Stimulated activated CD8-positive, alpha-beta memory T cell treated with anti-CD3 and anti-CD28 coated beads, Interleukin-7, amount 100 ng/mL, for 24 hours (primary cell): ENCODE results near the gene RAD51B.

Experiments
- DNase-seq: peaks from one replicate; pipeline ENCODE4 v3.0.0-alpha.2; 2020; ENCODE audit warnings: low read depth

RAD51B gene

GRCh38 chr14:67900231-67900630 lies 80.7 kb downstream of the RAD51B start:
- DNase-seq, result no peak

GRCh38 chr14:67908052-67908754 lies 88.6 kb downstream of the RAD51B start:
- DNase-seq, result no peak

- no peak for DNase-seq
Observed at GRCh38 chr14:67911562-67911961, 92.0 kb downstream of the RAD51B start.

DNA sequence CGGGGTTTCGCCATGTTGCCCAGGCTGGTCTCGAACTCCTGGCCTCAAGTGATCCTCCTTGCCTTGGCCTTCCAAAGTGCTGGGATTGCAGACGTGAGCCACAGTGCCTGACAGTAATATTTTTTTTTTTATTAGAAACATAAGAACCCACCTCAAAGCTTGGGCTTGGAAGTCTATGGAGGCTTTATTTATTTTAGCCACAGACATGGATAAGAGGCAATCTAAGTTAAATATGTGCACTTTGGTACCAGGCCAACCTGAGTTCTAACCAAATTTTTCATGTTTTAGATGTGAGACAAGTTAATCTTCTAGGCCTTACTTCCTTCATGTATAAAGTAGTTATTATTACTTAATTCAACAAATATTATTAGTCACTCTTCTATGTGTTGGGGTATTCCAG lies 96.9 kb downstream of the RAD51B start:
- no peak for DNase-seq

GRCh38 chr14:67917006-67917405 lies 97.4 kb downstream of the RAD51B start:
- no peak for DNase-seq

DNA sequence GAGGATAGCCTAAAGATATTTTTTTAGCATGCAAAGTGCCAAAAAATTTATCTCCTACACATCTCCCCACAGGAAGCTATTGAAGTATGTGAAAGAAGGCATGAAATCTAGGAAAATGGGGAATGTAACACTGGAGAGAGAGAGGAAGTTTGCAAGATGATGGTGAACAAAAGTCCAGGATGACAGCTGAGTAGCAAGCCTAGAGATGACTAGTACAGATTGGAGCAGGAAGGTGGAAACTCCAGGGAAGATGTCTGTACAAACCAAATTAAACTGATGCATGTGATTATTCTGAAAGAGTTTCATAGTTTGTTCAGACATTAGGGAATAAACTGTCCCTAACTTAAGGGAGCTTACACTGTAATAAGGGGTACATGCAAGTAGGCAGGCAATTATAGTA lies 99.3 kb downstream of the RAD51B start:
- DNase-seq, result no peak

- DNase-seq, result no peak
Observed at GRCh38 chr14:67919259-67920032, 99.9 kb downstream of the RAD51B start.

DNA sequence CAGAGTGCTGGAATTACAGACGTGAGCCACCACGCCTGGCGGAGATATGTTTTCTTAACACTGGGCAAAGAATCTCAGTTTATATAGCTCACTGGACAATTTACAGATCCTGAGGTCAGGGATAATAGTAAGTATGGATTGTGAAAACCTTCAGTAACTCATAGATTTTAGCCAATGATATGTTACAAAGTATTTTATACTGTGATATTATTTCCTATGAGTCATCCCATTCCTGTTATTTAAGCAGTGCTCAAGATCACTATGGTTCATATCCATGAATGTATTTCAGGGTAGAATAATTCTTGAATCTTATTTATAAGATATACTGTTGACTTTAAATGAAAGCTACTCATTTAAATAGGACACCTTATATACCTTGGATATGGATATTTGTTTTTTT lies 107.2 kb downstream of the RAD51B start:
- no peak for DNase-seq

DNA sequence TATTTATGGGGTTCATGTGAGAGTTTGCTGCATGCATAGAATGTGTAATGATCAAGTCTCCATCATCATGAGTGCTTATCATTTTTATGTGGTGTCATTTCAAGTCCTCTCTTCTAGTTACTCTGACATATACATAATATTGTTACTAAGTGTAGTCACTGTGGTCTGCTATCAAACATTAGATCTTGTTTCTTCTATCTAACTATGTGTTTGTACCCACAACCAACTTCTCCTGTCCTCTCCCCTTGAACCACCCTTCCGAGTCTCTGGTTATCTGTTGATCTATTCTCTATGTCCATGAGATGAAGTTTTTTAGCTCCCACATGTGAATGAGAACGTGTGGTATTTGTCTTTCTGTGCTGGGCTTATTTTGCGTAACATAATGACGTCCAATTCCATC lies 107.7 kb downstream of the RAD51B start:
- no peak for DNase-seq

GRCh38 chr14:67928375-67928774 lies 108.8 kb downstream of the RAD51B start:
- DNase-seq, result no peak

DNA sequence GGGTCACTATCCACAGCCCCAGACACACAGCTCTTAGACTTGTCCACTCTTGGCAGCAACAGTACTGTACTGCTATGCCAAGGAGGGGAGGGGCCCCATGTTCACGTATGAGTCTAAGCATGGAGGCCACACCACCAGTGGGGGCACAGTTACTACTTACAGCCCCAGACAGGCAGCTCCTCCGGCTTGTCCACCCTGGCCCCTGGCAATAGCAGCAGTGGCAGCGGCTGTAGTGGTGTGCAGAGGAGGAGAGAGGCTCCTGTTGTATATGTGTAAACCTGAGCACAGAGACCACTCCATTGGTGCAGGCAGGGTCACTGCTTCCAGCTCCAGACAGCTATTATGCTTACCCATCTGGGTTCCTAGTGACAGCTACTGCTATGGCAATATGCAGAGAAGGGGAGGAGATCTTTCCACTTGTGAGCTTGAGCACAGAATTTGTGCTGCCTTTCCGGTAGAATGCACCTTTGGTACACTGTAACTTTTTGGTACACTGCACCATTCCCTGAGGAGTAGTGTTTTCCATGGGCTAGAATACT lies 113.2 kb downstream of the RAD51B start:
- DNase-seq, result no peak

DNA sequence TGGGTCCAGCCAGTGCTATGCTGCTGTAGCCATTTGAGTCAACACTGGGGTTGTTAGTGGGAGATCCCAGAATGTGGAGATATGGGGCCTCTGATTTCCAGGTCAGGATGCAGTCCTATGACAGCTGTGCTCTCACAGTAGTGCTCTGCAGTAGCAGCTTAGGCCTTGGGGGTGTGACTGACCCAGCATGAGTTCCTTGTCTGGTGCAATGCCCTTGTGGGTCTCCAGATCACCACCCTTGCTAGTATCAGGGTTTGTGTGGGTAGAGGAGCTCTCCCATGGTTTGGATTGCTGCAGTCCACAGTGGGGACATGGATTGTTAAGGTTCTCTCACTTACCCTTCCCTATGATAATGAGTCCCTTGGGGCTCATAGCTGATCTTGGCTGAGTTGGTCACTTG lies 113.7 kb downstream of the RAD51B start:
- no peak for DNase-seq

- no peak for DNase-seq
Observed at GRCh38 chr14:67934087-67934486, 114.5 kb downstream of the RAD51B start.

- DNase-seq, result no peak
Observed at GRCh38 chr14:67934862-67935261, 115.3 kb downstream of the RAD51B start.

DNA sequence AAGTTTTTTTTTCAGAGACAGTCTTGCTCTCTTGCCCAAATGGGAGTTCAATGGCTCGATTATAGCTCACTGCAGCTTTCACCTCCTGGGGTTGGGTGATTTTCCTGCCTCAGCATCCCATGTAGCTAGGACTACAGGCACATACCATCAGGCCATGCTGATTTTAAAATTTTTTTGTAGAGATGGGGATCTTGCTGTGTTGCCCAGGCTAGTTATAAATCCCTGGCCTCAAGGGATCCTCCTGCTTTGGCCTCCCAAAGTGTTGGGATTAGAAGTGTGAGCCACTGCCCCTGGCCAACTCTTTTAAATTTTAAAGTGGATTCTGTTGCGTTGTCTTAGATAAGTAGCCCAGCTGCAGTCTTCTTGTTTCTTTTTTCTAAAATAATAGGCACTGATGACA lies 115.8 kb downstream of the RAD51B start:
- DNase-seq, result no peak

- DNase-seq, result no peak
Observed at GRCh38 chr14:67938071-67938470, 118.5 kb downstream of the RAD51B start.

DNA sequence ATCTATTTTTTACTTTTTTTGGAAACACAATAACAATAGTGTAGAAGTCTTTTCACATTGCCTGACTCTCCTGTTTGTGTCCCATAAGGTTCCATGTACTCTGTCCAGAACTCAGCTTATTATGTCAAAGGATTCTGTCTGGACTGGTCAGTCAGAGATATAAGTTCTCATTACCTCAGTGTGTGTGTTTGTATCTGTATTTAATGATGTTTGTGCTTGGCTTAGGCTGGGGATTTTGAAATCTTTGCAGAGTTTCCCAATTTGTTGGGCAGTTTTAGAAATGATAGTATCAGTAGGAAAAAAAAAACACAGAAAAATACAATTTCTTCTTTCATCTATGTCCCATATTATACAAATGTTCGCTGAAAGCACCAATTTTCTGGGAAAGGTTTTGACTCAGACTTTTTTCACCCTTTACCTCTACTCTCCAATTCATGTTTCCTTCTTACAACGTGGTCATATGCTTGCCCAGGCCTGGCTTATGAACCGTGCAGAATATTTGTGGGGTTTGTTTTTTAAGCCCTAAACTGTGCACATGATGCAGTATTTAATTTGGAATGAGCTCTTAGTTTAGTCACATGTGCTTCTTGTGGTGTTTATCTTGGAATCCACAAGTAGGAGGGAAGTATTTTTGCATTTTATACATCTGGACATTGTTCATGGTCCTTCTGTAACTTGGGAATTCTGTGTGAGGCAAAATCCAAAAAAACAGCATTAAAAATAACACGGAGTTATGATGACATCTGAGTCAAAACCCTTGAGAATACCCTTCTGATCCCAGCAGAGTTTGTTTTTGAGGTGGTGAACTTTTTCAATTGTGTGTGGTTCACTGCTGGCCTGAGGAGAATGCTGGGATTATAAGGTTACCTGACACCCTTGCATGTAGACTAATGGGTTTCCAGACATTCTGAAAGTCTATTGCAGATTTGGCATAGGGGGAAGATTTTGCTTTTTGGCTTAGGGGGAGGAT lies 121.2 kb downstream of the RAD51B start:
- no peak for DNase-seq

DNA sequence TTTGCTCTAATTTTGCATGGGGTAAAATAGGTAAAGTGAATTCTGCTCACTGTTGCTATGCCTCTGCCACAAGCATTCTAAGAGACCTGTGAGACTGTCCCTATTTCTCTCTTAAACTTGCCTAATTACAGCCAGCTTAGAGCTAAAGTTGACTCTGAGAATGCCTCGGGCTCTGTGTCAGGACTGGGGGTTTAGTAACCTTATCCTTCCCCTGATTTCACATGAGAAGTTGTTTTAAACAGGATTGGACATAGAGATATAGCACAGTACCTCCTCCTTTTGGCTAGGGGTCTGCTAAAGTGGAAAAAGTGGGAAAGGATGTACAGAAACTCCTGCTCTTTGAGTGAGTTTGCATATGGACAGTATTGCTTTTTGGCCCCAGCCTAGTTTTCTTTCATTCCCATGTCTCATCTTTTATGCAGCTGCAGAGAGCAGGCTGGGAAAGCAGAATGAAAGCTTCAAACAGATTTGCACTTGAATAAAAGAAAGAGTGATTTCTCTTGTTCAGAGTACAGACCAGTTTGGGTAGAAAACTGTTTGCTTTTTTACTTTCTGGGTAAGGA lies 122.0 kb downstream of the RAD51B start:
- no peak for DNase-seq

- DNase-seq, result no peak
Observed at GRCh38 chr14:67942080-67942710, 122.6 kb downstream of the RAD51B start.

DNA sequence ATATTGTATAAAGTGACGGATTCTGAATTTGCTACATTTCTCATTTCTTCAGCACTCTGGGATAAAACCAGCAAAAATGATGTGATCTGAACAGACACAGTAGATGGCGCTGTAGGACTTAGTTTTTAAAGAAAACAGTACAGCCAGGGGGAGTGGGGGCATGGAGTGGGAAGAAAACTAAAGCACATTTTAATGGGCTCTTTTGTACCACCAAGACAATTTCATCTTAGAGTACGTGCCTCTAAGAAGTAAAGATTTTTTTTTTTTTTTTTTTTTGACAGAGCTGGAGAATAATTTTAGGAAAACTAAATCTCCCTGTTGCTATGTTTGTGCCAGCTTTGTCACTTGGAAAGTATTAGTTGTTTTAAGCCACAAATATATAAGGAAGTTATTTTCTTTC lies 124.4 kb downstream of the RAD51B start:
- DNase-seq, result no peak

DNA sequence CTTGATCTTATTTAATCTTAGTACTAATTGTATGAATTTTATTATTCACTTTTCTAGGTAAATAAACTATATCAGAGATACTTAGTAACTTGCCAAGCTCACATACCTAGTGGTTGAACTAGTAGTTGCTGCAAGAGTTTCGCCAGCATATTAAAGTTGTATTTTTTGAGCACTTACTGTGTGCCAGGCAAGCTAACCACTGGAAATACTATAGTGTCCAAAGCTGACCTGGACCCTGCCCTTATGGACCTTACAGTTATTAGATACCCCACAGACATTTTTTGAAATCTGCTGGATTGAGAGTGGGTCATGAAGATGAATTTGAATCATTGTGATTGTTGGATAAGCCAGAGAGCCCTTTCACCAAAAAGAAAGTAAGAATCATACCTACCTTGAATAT lies 125.0 kb downstream of the RAD51B start:
- no peak for DNase-seq
